Duodenal mucosa (tissue), 2 donors: Measurements from ENCODE around the gene LMTK2.

ENCODE experiments used
- H3K27ac ChIP-seq: one replicate; pipeline ENCODE4 v1.7.0; 2013; ENCODE audit warnings: low read depth, low read length
- H3K27me3 ChIP-seq, 2 donors: one replicate each; pipeline ENCODE4 v1.7.0; 2013; ENCODE audit warnings: low read length in 2 of 2, control low read depth in 1 of 2; ENCODE audit not compliant: insufficient read depth in 2 of 2, control insufficient read depth in 1 of 2
- H3K36me3 ChIP-seq, 2 donors: one replicate each; pipeline ENCODE4 v1.7.0; 2013; ENCODE audit warnings: low read length in 2 of 2, control low read depth in 1 of 2; ENCODE audit not compliant: insufficient read depth in 2 of 2, control insufficient read depth in 1 of 2
- H3K4me1 ChIP-seq, 2 donors: one replicate each; pipeline ENCODE4 v1.7.0; 2013; ENCODE audit warnings: low read length in 2 of 2, control low read depth in 1 of 2; ENCODE audit not compliant: insufficient read depth in 2 of 2, control insufficient read depth in 1 of 2
- H3K4me3 ChIP-seq, 2 donors: one replicate each; pipeline ENCODE4 v1.7.0; 2013; ENCODE audit warnings: low read length in 2 of 2, low read depth in 1 of 2
- H3K9ac ChIP-seq, 2 donors: one replicate each; pipeline ENCODE4 v1.7.0; 2013; ENCODE audit warnings: low read length in 2 of 2, low read depth in 1 of 2
- H3K9me3 ChIP-seq, 2 donors: one replicate each; pipeline ENCODE4 v1.7.0; 2013; ENCODE audit warnings: low read length in 2 of 2, control low read depth in 1 of 2; ENCODE audit not compliant: control insufficient read depth in 1 of 2

LMTK2 gene

GRCh38 chr7:98079891-98080648, 26.6 kb upstream of the LMTK2 start:
- Histone ChIP-seq H3K9ac (no peak overlapping the region), H3K9me3 (no peaks in the 10 kb centered on the region), H3K27me3 (no peaks in the 10 kb centered on the region), H3K36me3 (no peaks in the 10 kb centered on the region), H3K27ac (no peak overlapping the region), H3K4me1 (peaks cover 7 to 14% of the 10 kb centered on the region in 2 donors), H3K4me3 (no peak overlapping the region)

- Histone ChIP-seq H3K36me3 (no peaks in the 10 kb centered on the region), H3K4me3 (no peak overlapping the region), H3K27ac (no peak overlapping the region), H3K9me3 (no peaks in the 10 kb centered on the region), H3K4me1 (peaks cover 12 to 24% of the 10 kb centered on the region in 2 donors), H3K27me3 (no peaks in the 10 kb centered on the region), H3K9ac (no peak overlapping the region)
These were observed 25.3 kb upstream of the LMTK2 start for GRCh38 chr7:98081319-98081718.

GRCh38 chr7:98084631-98085030, 22.0 kb upstream of the LMTK2 start:
- H3K4me1 ChIP-seq, result peaks cover 12 to 24% of the 10 kb centered on the region in 2 donors
- H3K9ac ChIP-seq, result no peak overlapping the region
- no peak overlapping the region for H3K27ac ChIP-seq
- H3K27me3 ChIP-seq, result no peaks in the 10 kb centered on the region
- H3K36me3 ChIP-seq, result no peaks in the 10 kb centered on the region
- H3K9me3 ChIP-seq, result no peaks in the 10 kb centered on the region
- no peak overlapping the region for H3K4me3 ChIP-seq

DNA sequence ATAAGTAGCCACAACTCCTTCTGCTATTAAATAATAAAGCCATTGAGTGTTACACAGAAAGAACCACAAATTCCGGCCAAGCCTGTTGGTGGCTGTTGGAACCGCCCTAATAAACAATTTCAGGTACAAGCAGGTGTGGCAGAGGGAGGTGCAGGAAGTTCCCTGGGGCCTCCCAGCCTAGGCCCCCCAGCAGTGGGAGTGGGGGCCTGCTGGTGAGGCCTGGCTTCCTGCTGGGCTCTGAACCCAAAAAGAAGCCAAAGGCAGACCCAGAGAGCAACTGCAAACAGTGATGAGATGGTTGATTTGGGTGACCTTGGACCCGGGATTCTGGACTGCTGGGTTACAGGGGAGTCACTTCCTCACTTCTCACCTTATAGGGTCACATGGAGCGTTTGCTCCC, 21.0 kb upstream of the LMTK2 start:
- Histone ChIP-seq H3K9me3 (no peaks in the 10 kb centered on the region), H3K4me1 (peaks cover 12 to 24% of the 10 kb centered on the region in 2 donors), H3K4me3 (no peak overlapping the region), H3K9ac (peak overlapping the region; percentile 31 to 44), H3K27ac (peak overlapping the region; percentile 65), H3K36me3 (no peaks in the 10 kb centered on the region), H3K27me3 (no peaks in the 10 kb centered on the region)

DNA sequence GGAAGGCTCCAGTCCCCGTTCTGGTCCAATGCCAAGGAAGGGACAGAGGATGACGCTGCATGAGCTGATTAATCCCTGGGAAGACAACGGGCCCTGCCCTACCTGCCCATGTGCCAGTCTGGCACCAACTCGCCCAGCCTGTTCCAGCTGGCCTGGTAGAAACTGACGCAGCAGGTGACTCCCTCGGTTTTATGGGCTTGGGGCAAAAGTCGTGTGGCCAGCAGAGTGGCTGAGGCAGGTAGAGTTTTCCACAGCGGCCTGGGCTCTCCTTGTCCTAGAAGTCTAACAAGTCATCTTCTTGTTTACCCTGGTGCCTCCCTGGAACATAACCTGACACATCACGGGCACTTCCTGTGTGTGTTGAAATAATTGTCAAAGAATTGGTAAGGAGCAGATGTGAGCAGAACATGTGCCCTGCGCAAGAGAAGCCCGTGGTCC, 20.4 kb upstream of the LMTK2 start:
- no peak overlapping the region for H3K4me3 ChIP-seq
- peaks cover 12 to 24% of the 10 kb centered on the region in 2 donors for H3K4me1 ChIP-seq
- H3K27me3 ChIP-seq, result no peaks in the 10 kb centered on the region
- H3K9ac ChIP-seq, result peak overlapping the region in 1 of 2 donors; percentile 31
- no peaks in the 10 kb centered on the region for H3K9me3 ChIP-seq
- no peaks in the 10 kb centered on the region for H3K36me3 ChIP-seq
- peak overlapping the region; percentile 65 for H3K27ac ChIP-seq

DNA sequence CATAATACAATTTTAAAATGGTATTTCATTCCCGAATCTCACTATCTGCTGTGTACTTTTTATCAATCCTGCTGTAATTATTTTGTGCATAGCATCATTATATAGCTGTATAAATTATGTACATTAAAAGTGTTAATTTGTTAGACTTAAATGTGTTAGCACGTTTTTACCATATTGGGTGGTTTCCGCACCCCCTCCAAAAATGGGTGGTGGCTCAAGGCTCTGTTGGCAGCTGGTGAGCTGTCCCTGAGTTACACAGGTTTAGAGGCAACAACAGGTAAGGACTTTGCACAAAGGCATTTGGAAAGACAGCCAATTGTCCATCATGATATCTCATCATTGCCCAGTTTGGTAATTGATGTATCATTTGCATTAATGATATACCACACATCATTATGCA, 18.6 kb upstream of the LMTK2 start:
- H3K9me3 ChIP-seq, result no peaks in the 10 kb centered on the region
- no peaks in the 10 kb centered on the region for H3K36me3 ChIP-seq
- peaks cover 12 to 24% of the 10 kb centered on the region in 2 donors for H3K4me1 ChIP-seq
- no peak overlapping the region for H3K27ac ChIP-seq
- no peak overlapping the region for H3K4me3 ChIP-seq
- no peak overlapping the region for H3K9ac ChIP-seq
- no peaks in the 10 kb centered on the region for H3K27me3 ChIP-seq

DNA sequence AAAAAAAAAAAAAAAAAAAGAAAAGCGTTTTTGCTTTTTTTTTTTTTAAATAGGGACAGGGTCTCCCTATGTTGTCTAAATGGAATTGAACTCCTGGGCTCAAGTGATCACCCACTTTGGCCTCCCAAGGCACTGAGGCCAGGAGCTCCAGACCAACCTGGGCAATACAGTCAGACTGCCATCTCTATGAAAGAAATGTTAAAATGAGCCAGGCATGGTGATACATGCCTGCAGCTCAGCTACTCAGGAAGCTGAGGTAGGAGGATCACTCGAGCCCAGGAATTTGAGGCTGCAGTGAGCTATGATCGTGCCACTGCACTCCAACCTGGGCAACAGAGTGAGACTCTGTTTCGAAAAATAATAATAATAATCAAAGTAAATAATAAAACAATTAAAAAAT, 16.5 kb upstream of the LMTK2 start:
- no peak overlapping the region for H3K27ac ChIP-seq
- H3K4me3 ChIP-seq, result no peak overlapping the region
- no peaks in the 10 kb centered on the region for H3K27me3 ChIP-seq
- peaks cover 5 to 10% of the 10 kb centered on the region in 2 donors for H3K4me1 ChIP-seq
- no peaks in the 10 kb centered on the region for H3K36me3 ChIP-seq
- no peak overlapping the region for H3K9ac ChIP-seq
- no peaks in the 10 kb centered on the region for H3K9me3 ChIP-seq

DNA sequence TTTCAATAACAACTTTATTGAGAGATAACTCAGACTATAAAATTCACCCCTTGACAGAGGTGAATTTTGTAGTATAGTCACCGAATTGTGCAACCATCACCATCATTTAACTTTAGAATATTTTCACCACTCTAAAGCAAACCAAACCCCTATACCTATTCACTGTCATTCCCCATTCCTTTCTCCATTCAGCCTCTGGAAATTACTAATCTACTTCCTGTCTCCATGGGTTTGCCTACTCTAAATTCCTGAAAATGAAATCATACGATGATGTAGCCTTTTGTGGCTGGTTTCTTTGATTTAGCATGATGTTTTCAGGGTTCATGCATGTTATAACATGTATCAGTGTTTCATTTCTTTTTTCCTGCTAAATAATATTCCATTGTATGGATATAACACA, 15.6 kb upstream of the LMTK2 start:
- Histone ChIP-seq H3K4me1 (peaks cover under 1 to 1% of the 10 kb centered on the region in 2 donors), H3K9me3 (no peaks in the 10 kb centered on the region), H3K27me3 (no peaks in the 10 kb centered on the region), H3K9ac (no peak overlapping the region), H3K27ac (no peak overlapping the region), H3K4me3 (no peak overlapping the region), H3K36me3 (no peaks in the 10 kb centered on the region)

DNA sequence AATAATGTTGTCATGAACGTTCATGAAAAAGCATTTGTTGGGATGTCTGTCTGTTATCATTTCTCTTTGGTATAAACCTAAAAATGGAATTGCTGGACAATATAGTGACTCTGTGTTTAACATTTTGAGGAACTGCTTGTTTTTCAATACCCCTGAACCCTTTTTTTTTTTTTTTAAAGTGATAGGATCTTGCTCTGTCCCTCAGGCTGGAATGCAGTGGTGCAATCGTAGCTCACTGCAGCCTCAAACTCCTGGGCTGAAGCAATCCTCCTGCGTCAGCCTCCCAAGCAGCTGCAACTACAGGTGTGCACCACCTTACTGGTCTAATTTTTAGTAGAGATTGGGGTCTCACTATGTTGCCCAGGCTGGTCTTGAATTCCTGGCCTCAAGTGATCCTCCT, 15.1 kb upstream of the LMTK2 start:
- no peaks in the 10 kb centered on the region for H3K27me3 ChIP-seq
- no peaks in the 10 kb centered on the region for H3K4me1 ChIP-seq
- H3K9ac ChIP-seq, result no peak overlapping the region
- H3K36me3 ChIP-seq, result no peaks in the 10 kb centered on the region
- H3K9me3 ChIP-seq, result peaks cover 0 to 3% of the 10 kb centered on the region in 2 donors
- H3K4me3 ChIP-seq, result no peak overlapping the region
- no peak overlapping the region for H3K27ac ChIP-seq

- H3K27me3 ChIP-seq, result no peaks in the 10 kb centered on the region
- H3K4me1 ChIP-seq, result no peaks in the 10 kb centered on the region
- H3K4me3 ChIP-seq, result no peak overlapping the region
- H3K9me3 ChIP-seq, result peaks cover 11 to 14% of the 10 kb centered on the region in 2 donors
- H3K27ac ChIP-seq, result no peak overlapping the region
- H3K9ac ChIP-seq, result no peak overlapping the region
- no peaks in the 10 kb centered on the region for H3K36me3 ChIP-seq
These were observed 9.5 kb upstream of the LMTK2 start for GRCh38 chr7:98097042-98097645.
